IPS-18a (cell line): ENCODE data around the gene LIN7A.
"Not testable (repeated sequence)": the region's sequence is repeated elsewhere in the genome, so short reads cannot be mapped to it uniquely, and the experiment has no call there.

Source experiments
- H3K27ac ChIP-seq: one replicate; pipeline ENCODE4 v1.5.1; 2013; ENCODE audit warnings: low read length
- H3K27me3 ChIP-seq: one replicate; pipeline ENCODE4 v1.6.1; 2013; ENCODE audit warnings: mild to moderate bottlenecking, low read length; ENCODE audit not compliant: control insufficient read depth, insufficient read depth
- H3K36me3 ChIP-seq: one replicate; pipeline ENCODE4 v1.6.1; 2013; ENCODE audit warnings: low read depth, low read length; ENCODE audit not compliant: control insufficient read depth
- H3K4me1 ChIP-seq: one replicate; pipeline ENCODE4 v1.6.1; 2013; ENCODE audit warnings: low read depth, low read length; ENCODE audit not compliant: control insufficient read depth
- H3K4me3 ChIP-seq: one replicate; pipeline ENCODE4 v1.5.1; 2013; ENCODE audit warnings: low read length
- H3K9ac ChIP-seq: one replicate; pipeline ENCODE4 v1.6.1; 2013; ENCODE audit warnings: mild to moderate bottlenecking, low read length, moderate library complexity
- H3K9me3 ChIP-seq: one replicate; pipeline ENCODE4 v1.6.1; 2013; ENCODE audit warnings: low read depth, low read length; ENCODE audit not compliant: control insufficient read depth

LIN7A gene

GRCh38 chr12:80912901-80913770 lies 24.6 kb downstream of the LIN7A start:
- Histone ChIP-seq H3K36me3 (no peaks in the 10 kb centered on the region), H3K4me3 (no peak overlapping the region), H3K9me3 (no peaks in the 10 kb centered on the region), H3K9ac (no peak overlapping the region), H3K27ac (no peak overlapping the region), H3K27me3 (no peaks in the 10 kb centered on the region), H3K4me1 (no peaks in the 10 kb centered on the region)

GRCh38 chr12:80909370-80909769 lies 28.4 kb downstream of the LIN7A start:
- H3K9me3 ChIP-seq: no peaks in the 10 kb centered on the region
- H3K27me3 ChIP-seq: no peaks in the 10 kb centered on the region
- H3K9ac ChIP-seq: no peak overlapping the region
- H3K4me3 ChIP-seq: no peak overlapping the region
- H3K27ac ChIP-seq: no peak overlapping the region
- H3K36me3 ChIP-seq: no peaks in the 10 kb centered on the region
- H3K4me1 ChIP-seq: no peaks in the 10 kb centered on the region

- Histone ChIP-seq H3K4me1 (no peaks in the 10 kb centered on the region), H3K36me3 (no peaks in the 10 kb centered on the region), H3K9me3 (no peaks in the 10 kb centered on the region), H3K9ac (no peak overlapping the region), H3K4me3 (no peak overlapping the region), H3K27ac (no peak overlapping the region), H3K27me3 (no peaks in the 10 kb centered on the region)
Observed at GRCh38 chr12:80902711-80903110, 35.0 kb downstream of the LIN7A start.

GRCh38 chr12:80901661-80902060 lies 36.1 kb downstream of the LIN7A start:
- Histone ChIP-seq H3K4me1 (no peaks in the 10 kb centered on the region), H3K36me3 (no peaks in the 10 kb centered on the region), H3K27me3 (no peaks in the 10 kb centered on the region), H3K9ac (no peak overlapping the region), H3K9me3 (no peaks in the 10 kb centered on the region), H3K27ac (no peak overlapping the region), H3K4me3 (no peak overlapping the region)

DNA sequence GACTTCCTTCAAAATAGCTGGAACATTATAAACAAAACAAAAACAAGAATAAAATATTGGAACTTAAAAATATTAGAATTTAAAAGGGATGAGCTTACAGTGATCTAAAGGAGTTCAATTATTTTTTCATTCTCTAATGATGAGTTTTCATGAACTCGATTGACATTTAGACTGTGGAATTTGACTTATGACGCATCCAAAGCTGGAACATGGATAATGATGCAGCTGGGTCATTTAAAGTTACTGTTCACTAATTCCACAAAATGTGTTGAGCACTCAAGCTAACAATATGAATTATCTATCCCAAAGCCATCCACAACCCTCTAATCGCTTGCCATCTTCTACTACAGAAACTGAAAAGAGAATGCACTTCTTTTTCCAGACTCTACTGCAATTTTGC lies 42.5 kb downstream of the LIN7A start:
- H3K9me3 ChIP-seq: no peaks in the 10 kb centered on the region
- H3K4me1 ChIP-seq: peaks cover 29% of the 10 kb centered on the region
- H3K27me3 ChIP-seq: no peaks in the 10 kb centered on the region
- no peak overlapping the region for H3K9ac ChIP-seq
- no peak overlapping the region for H3K4me3 ChIP-seq
- H3K36me3 ChIP-seq: no peaks in the 10 kb centered on the region
- H3K27ac ChIP-seq: no peak overlapping the region

DNA sequence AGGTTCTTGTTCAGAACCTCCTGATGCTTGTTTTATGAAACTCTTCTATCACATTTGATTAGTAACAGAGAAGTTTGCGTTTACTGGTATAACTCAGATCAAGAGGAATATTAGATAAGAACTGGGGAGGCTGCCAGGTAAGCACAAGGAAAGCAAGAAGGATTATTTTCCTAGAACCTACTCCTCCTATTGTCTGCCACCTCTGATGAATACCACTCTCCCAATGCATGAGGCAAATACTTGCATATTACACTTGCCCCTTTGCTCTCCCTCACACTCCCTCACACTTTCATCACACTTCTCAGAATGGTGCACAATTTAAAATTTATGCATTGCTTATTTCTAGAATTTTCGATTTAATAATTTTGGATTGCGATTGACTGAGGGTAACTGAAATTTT lies 43.6 kb downstream of the LIN7A start:
- Histone ChIP-seq H3K27ac (no peak overlapping the region), H3K27me3 (no peaks in the 10 kb centered on the region), H3K36me3 (no peaks in the 10 kb centered on the region), H3K4me1 (peaks cover 29% of the 10 kb centered on the region), H3K9ac (no peak overlapping the region), H3K9me3 (no peaks in the 10 kb centered on the region), H3K4me3 (no peak overlapping the region)

DNA sequence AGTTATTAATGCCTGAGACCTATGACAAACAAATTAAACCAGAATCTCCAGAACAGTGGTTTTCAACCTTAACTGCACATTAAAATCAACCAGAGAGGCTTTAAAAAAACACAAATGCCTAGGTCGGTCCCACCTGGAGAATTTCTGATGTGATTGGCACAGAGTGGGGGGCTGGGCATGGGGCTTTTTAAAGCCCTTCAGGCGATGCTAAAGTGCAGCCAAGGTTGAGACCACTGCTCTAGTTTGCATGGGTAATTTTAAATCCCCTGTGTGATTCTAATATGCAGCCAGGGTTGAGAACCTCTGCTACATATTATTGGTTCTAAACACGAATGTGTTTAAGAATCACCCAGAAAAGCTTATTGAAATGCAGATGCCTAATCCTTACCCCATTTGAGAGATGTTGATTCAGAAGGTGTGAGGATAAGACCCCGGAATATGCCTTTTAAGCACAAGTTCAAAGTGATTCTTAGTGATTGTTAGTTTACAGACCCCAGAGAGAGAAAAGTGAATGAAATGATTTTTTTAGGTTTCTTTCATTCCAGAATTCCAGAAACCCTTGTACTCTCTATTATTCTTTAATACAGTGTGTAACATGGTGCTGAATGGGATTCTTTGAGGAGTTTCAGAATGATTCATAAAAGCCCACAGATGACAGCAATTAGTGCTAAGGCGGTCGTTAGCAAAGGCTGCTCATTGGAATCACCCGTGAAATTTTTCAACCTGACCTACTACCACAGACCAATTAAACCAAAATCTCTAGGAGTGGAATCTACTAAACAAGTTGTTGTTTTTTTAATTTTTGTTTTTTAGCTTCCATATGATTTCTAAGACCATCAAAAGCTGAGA lies 44.9 kb downstream of the LIN7A start:
- Histone ChIP-seq H3K4me3 (no peak overlapping the region), H3K27ac (no peak overlapping the region), H3K36me3 (peaks cover 4% of the 10 kb centered on the region), H3K9ac (no peak overlapping the region), H3K27me3 (no peaks in the 10 kb centered on the region), H3K9me3 (no peaks in the 10 kb centered on the region), H3K4me1 (peaks cover 29% of the 10 kb centered on the region)

DNA sequence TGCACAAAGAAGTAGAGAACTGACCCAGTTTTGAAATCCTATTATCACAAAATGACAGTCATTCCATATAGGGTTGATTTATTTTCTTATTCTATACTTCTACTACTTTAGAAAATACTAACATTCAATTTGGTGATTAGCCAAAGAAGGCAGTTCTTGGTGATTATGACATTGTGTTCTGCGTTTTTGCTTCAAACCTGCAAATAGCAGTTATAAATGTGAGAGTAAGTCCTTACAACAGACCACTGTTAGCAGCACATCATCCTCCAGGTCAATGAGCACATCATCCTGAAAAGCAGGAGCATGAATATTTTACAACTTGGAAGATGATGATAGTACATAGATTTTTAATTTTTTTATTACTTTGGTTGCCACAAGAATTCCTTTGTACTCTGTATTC lies 53.1 kb downstream of the LIN7A start:
- no peak overlapping the region for H3K4me3 ChIP-seq
- peaks cover 4% of the 10 kb centered on the region for H3K36me3 ChIP-seq
- H3K27me3 ChIP-seq: no peaks in the 10 kb centered on the region
- H3K9me3 ChIP-seq: no peaks in the 10 kb centered on the region
- H3K27ac ChIP-seq: no peak overlapping the region
- no peak overlapping the region for H3K9ac ChIP-seq
- no peaks in the 10 kb centered on the region for H3K4me1 ChIP-seq

GRCh38 chr12:80881106-80881505 lies 56.6 kb downstream of the LIN7A start:
- no peaks in the 10 kb centered on the region for H3K4me1 ChIP-seq
- no peak overlapping the region for H3K9ac ChIP-seq
- H3K27ac ChIP-seq: no peak overlapping the region
- H3K9me3 ChIP-seq: no peaks in the 10 kb centered on the region
- no peak overlapping the region for H3K4me3 ChIP-seq
- no peaks in the 10 kb centered on the region for H3K27me3 ChIP-seq
- H3K36me3 ChIP-seq: no peaks in the 10 kb centered on the region

DNA sequence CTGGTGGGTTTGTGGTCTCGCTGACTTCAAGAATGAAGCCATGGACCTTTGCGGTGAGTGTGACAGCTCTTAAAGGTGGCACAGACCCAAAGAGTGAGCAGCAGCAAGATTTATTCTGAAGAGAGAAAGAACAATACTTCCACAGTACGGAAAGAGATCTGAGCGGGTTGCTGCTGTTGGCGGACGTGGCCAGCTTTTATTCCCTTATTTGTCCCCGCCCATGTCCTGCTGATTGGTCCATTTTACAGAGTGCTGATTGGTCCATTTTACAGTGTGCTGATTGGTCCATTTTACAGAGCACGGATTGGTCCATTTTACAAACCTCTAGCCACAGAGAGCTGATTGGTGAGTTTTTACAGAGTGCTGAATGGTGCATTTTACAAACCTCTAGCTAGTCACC lies 59.3 kb downstream of the LIN7A start:
- not testable (repeated sequence) for H3K4me1 ChIP-seq, H3K36me3 ChIP-seq, H3K9ac ChIP-seq, H3K27ac ChIP-seq, H3K27me3 ChIP-seq, H3K9me3 ChIP-seq, H3K4me3 ChIP-seq

DNA sequence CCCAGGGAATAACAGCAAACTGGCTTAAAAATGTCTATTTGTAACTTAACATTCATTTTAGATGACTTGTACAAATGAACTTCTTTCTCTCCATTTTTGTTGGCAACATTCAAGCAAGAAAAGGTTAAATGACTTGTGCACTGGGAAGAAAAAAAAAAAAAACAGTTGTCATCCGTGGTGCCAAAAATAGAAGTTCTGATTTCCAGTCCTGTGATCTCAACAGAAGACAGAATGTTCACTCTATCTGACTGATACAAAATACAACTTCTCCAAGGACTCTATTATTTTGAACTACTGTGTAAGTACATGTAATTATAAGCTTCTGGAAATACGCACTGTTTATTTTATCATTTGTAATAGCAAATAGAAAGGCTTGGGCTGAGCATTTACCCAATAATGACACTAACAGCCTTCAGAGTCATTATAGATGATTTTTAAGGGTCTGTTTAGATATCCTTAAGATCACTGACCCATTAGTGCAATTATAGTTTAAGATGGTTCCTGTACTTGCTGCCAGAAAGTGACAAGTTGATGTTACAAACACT lies 59.9 kb downstream of the LIN7A start:
- Histone ChIP-seq H3K4me3 (no peak overlapping the region), H3K36me3 (no peaks in the 10 kb centered on the region), H3K9me3 (no peaks in the 10 kb centered on the region), H3K27ac (no peak overlapping the region), H3K9ac (no peak overlapping the region), H3K4me1 (no peaks in the 10 kb centered on the region), H3K27me3 (no peaks in the 10 kb centered on the region)
